ENCODE measurements around the gene TMEM97. TPM values are rescaled to one million over a fixed set of nuclear protein-coding genes. Genes with fewer than 3 reads are reported as not detected.
A peak's percentile ranks its signal among the peaks of the same experiment; 100 is the strongest.

TMEM97 gene
- total and polyA plus RNA-seq, 9 of the 15 experiments (the other 6 are each of a cell fraction or from before 2014, with no cell fraction given), result 34.6 to 121 (median 76.0) TPM

DNA sequence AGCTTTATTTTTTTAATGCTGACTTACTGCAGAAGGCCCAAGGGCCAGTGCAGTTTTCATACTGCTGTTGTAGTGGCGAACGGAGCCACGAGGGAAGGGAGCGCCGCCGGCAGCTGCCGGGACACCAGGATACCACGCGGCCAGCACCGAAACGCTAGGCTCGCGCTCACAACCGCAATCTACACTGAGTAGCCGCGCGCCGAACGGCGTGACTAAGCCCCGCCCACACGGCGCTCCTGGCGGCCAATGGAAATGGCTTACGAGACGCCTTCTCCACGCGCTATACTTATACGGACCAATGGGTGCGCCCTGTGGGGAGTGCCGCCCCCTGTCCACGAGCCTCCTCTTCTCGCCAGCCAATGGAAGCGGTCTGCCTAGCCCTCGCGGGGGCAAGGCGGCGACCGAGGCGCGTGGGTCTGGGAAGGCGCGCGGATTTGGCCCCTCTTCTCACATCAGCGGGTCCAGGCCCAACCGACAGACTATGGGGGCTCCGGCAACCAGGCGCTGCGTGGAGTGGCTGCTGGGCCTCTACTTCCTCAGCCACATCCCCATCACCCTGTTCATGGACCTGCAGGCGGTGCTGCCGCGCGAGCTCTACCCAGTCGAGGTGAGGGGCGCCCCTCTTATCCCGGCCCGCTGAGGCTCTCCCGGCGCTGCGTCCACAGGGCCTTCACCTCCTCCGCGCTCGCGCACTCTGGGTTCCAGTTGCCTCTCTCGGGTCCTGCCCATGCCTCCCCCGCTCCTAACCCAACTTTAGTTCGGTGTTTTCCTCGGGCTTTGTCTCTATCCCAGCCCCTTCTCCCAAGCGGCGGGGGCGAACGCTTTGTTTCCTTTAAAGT is at the start of gene TMEM97 (continued):
- TF ChIP-seq, protein P1, sequence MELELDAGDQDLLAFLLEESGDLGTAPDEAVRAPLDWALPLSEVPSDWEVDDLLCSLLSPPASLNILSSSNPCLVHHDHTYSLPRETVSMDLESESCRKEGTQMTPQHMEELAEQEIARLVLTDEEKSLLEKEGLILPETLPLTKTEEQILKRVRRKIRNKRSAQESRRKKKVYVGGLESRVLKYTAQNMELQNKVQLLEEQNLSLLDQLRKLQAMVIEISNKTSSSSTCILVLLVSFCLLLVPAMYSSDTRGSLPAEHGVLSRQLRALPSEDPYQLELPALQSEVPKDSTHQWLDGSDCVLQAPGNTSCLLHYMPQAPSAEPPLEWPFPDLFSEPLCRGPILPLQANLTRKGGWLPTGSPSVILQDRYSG (tag; conservative IDR thresholded peaks at IDR 0.05; ENCODE audit: low read depth), result no peak
- no peak for TF ChIP-seq BDP1 (IDR thresholded peaks at IDR 0.05; ENCODE audit: insufficient read depth, insufficient read length)
- peak; percentile 77 for TF ChIP-seq ASH1L (IDR thresholded peaks at IDR 0.05; ENCODE audit: borderline replicate concordance, low read depth, partially characterized antibody)
- TF ChIP-seq, protein P2, sequence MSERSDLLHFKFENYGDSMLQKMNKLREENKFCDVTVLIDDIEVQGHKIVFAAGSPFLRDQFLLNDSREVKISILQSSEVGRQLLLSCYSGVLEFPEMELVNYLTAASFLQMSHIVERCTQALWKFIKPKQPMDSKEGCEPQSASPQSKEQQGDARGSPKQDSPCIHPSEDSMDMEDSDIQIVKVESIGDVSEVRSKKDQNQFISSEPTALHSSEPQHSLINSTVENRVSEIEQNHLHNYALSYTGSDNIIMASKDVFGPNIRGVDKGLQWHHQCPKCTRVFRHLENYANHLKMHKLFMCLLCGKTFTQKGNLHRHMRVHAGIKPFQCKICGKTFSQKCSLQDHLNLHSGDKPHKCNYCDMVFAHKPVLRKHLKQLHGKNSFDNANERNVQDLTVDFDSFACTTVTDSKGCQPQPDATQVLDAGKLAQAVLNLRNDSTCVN (CRISPR knock-in tag; IDR thresholded peaks at IDR 0.05), result no peak
- TF ChIP-seq ERF (CRISPR knock-in tag; IDR thresholded peaks at IDR 0.05), result no peak
- TF ChIP-seq, protein P3, sequence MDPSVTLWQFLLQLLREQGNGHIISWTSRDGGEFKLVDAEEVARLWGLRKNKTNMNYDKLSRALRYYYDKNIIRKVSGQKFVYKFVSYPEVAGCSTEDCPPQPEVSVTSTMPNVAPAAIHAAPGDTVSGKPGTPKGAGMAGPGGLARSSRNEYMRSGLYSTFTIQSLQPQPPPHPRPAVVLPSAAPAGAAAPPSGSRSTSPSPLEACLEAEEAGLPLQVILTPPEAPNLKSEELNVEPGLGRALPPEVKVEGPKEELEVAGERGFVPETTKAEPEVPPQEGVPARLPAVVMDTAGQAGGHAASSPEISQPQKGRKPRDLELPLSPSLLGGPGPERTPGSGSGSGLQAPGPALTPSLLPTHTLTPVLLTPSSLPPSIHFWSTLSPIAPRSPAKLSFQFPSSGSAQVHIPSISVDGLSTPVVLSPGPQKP (CRISPR knock-in tag; IDR thresholded peaks at IDR 0.05), result no peak
- TF ChIP-seq JUNB (CRISPR knock-in tag; conservative IDR thresholded peaks at IDR 0.05), result no peak
- TF ChIP-seq, protein P4, sequence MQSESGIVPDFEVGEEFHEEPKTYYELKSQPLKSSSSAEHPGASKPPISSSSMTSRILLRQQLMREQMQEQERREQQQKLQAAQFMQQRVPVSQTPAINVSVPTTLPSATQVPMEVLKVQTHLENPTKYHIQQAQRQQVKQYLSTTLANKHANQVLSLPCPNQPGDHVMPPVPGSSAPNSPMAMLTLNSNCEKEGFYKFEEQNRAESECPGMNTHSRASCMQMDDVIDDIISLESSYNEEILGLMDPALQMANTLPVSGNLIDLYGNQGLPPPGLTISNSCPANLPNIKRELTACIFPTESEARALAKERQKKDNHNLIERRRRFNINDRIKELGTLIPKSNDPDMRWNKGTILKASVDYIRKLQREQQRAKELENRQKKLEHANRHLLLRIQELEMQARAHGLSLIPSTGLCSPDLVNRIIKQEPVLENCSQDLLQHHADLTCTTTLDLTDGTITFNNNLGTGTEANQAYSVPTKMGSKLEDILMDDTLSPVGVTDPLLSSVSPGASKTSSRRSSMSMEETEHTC (IDR thresholded peaks at IDR 0.05), result 0 out of 2 replicates have a peak, but pooled peaks have one; percentile 41
- no peak for TF ChIP-seq BHLHE40 (IDR thresholded peaks at IDR 0.05; ENCODE audit: low read length)
- TF ChIP-seq ELF2 (CRISPR knock-in tag; IDR thresholded peaks at IDR 0.05), result no peak
- no peak for TF ChIP-seq CHCHD3 (CRISPR knock-in tag; IDR thresholded peaks at IDR 0.05)
- TF ChIP-seq MTF1 (CRISPR knock-in tag; IDR thresholded peaks at IDR 0.05; ENCODE audit: borderline replicate concordance), result no peak
- TF ChIP-seq SNRNP70 (optimal IDR thresholded peaks at IDR 0.05; ENCODE audit: low read depth, low read length), result no peak
- no peak for TF ChIP-seq NR2C1 (IDR thresholded peaks at IDR 0.05)
- no peak for TF ChIP-seq NR2C1 (tag; IDR thresholded peaks at IDR 0.05)
- TF ChIP-seq, protein P5, sequence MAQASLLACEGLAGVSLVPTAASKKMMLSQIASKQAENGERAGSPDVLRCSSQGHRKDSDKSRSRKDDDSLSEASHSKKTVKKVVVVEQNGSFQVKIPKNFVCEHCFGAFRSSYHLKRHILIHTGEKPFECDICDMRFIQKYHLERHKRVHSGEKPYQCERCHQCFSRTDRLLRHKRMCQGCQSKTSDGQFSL (CRISPR knock-in tag; IDR thresholded peaks at IDR 0.05), result no peak
- TF ChIP-seq, protein P5 (tag; IDR thresholded peaks at IDR 0.05), result no peak
- TF ChIP-seq JUND (IDR thresholded peaks at IDR 0.05; ENCODE audit: borderline replicate concordance, low read depth, low read length), result no peak; the same call in 1 of the 2 replicates
- TF ChIP-seq JUND (tag; IDR thresholded peaks at IDR 0.05; ENCODE audit: borderline replicate concordance, low read depth, low read length), result no peak
- TF ChIP-seq, protein P6, sequence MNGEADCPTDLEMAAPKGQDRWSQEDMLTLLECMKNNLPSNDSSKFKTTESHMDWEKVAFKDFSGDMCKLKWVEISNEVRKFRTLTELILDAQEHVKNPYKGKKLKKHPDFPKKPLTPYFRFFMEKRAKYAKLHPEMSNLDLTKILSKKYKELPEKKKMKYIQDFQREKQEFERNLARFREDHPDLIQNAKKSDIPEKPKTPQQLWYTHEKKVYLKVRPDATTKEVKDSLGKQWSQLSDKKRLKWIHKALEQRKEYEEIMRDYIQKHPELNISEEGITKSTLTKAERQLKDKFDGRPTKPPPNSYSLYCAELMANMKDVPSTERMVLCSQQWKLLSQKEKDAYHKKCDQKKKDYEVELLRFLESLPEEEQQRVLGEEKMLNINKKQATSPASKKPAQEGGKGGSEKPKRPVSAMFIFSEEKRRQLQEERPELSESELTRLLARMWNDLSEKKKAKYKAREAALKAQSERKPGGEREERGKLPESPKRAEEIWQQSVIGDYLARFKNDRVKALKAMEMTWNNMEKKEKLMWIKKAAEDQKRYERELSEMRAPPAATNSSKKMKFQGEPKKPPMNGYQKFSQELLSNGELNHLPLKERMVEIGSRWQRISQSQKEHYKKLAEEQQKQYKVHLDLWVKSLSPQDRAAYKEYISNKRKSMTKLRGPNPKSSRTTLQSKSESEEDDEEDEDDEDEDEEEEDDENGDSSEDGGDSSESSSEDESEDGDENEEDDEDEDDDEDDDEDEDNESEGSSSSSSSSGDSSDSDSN (IDR thresholded peaks at IDR 0.05; ENCODE audit: borderline replicate concordance in 1 of 2, low read depth in 2 of 2, low read length in 2 of 2), result peak; percentile 58 to 84; a peak in 2 of 4 replicates

All from K562 (cell line).